ENCODE results near the gene NUF2. TPM values are rescaled to one million over a fixed set of nuclear protein-coding genes. Genes with fewer than 3 reads are reported as not detected.
A peak's percentile ranks its signal among the peaks of the same experiment; 100 is the strongest.
"Not testable (repeated sequence)": the region's sequence is repeated elsewhere in the genome, so short reads cannot be mapped to it uniquely, and the experiment has no call there.

Gene NUF2
- total RNA-seq, 1 experiment from 2014 or later, result 55.3 TPM

- Histone ChIP-seq H3K36me3 (replicated peaks; ENCODE audit: control insufficient read depth, insufficient read depth, low read length) (no peaks in the 10 kb centered on the region), H3K27me3 (ENCODE audit: control insufficient read depth, insufficient read depth, low read length) (no peaks in the 10 kb centered on the region), H3K4me3 (ENCODE audit: insufficient read depth, low read depth, low read length) (no peak overlapping the region)
- no peak for DNase-seq
Observed at GRCh38 chr1:163305441-163305840, 16.3 kb upstream of the NUF2 start.

- Histone ChIP-seq H3K36me3 (replicated peaks; ENCODE audit: control insufficient read depth, insufficient read depth, low read length) (no peaks in the 10 kb centered on the region), H3K27me3 (ENCODE audit: control insufficient read depth, insufficient read depth, low read length) (no peaks in the 10 kb centered on the region), H3K4me3 (ENCODE audit: insufficient read depth, low read depth, low read length) (no peak overlapping the region)
- no peak for DNase-seq
Observed at GRCh38 chr1:163307479-163308171, 14.1 kb upstream of the NUF2 start.

GRCh38 chr1:163308811-163309210 is 12.9 kb upstream of the NUF2 start:
- no peak for DNase-seq
- Histone ChIP-seq H3K4me3 (ENCODE audit: insufficient read depth, low read depth, low read length) (no peak overlapping the region), H3K27me3 (ENCODE audit: control insufficient read depth, insufficient read depth, low read length) (no peaks in the 10 kb centered on the region), H3K36me3 (replicated peaks; ENCODE audit: control insufficient read depth, insufficient read depth, low read length) (no peaks in the 10 kb centered on the region)

GRCh38 chr1:163315773-163316374 is 5.9 kb upstream of the NUF2 start:
- peaks cover 3% of the 10 kb centered on the region for H3K36me3 ChIP-seq (replicated peaks; ENCODE audit: control insufficient read depth, insufficient read depth, low read length)
- DNase-seq, result peak; percentile 13
- H3K27me3 ChIP-seq (ENCODE audit: control insufficient read depth, insufficient read depth, low read length), result no peaks in the 10 kb centered on the region
- H3K4me3 ChIP-seq (ENCODE audit: insufficient read depth, low read depth, low read length), result no peak overlapping the region

GRCh38 chr1:163320891-163321290 is 863 bp upstream of the NUF2 start:
- DNase-seq, result peak; percentile 14
- H3K36me3 ChIP-seq (replicated peaks; ENCODE audit: control insufficient read depth, insufficient read depth, low read length), result peaks cover 3% of the 10 kb centered on the region
- H3K4me3 ChIP-seq (ENCODE audit: insufficient read depth, low read depth, low read length), result peak overlapping the region; percentile 84
- H3K27me3 ChIP-seq (ENCODE audit: control insufficient read depth, insufficient read depth, low read length), result no peaks in the 10 kb centered on the region

GRCh38 chr1:163323339-163323738 is 1.6 kb downstream of the NUF2 start:
- not testable (repeated sequence) for H3K4me3 ChIP-seq (ENCODE audit: insufficient read depth, low read depth, low read length); H3K36me3 ChIP-seq (replicated peaks; ENCODE audit: control insufficient read depth, insufficient read depth, low read length); H3K27me3 ChIP-seq (ENCODE audit: control insufficient read depth, insufficient read depth, low read length); DNase-seq

- H3K4me3 ChIP-seq (ENCODE audit: insufficient read depth, low read depth, low read length), result no peak overlapping the region
- no peak for DNase-seq
- peaks cover 2% of the 10 kb centered on the region for H3K36me3 ChIP-seq (replicated peaks; ENCODE audit: control insufficient read depth, insufficient read depth, low read length)
- no peaks in the 10 kb centered on the region for H3K27me3 ChIP-seq (ENCODE audit: control insufficient read depth, insufficient read depth, low read length)
Observed at GRCh38 chr1:163331116-163331515, 9.4 kb downstream of the NUF2 start.

- Histone ChIP-seq H3K36me3 (replicated peaks; ENCODE audit: control insufficient read depth, insufficient read depth, low read length) (peaks cover 2% of the 10 kb centered on the region), H3K4me3 (ENCODE audit: insufficient read depth, low read depth, low read length) (no peak overlapping the region), H3K27me3 (ENCODE audit: control insufficient read depth, insufficient read depth, low read length) (no peaks in the 10 kb centered on the region)
- no peak for DNase-seq
Observed at GRCh38 chr1:163335216-163335615, 13.5 kb downstream of the NUF2 start.

- DNase-seq, result no peak
- Histone ChIP-seq H3K36me3 (replicated peaks; ENCODE audit: control insufficient read depth, insufficient read depth, low read length) (peaks cover 2% of the 10 kb centered on the region), H3K27me3 (ENCODE audit: control insufficient read depth, insufficient read depth, low read length) (no peaks in the 10 kb centered on the region), H3K4me3 (ENCODE audit: insufficient read depth, low read depth, low read length) (no peak overlapping the region)
Observed at GRCh38 chr1:163337631-163338030, 15.9 kb downstream of the NUF2 start.

GRCh38 chr1:163346326-163346870 is 24.6 kb downstream of the NUF2 start:
- Histone ChIP-seq H3K4me3 (ENCODE audit: insufficient read depth, low read depth, low read length) (no peak overlapping the region), H3K36me3 (replicated peaks; ENCODE audit: control insufficient read depth, insufficient read depth, low read length) (peaks cover 2% of the 10 kb centered on the region; the same call in 1 of the 2 replicates), H3K27me3 (ENCODE audit: control insufficient read depth, insufficient read depth, low read length) (no peaks in the 10 kb centered on the region)
- DNase-seq, result no peak

- Histone ChIP-seq H3K4me3 (ENCODE audit: insufficient read depth, low read depth, low read length) (no peak overlapping the region), H3K27me3 (ENCODE audit: control insufficient read depth, insufficient read depth, low read length) (no peaks in the 10 kb centered on the region), H3K36me3 (replicated peaks; ENCODE audit: control insufficient read depth, insufficient read depth, low read length) (peaks cover 2% of the 10 kb centered on the region; the same call in 1 of the 2 replicates)
- no peak for DNase-seq
Observed at GRCh38 chr1:163347106-163347505, 25.4 kb downstream of the NUF2 start.

GRCh38 chr1:163351912-163352311 is 30.2 kb downstream of the NUF2 start:
- Histone ChIP-seq H3K36me3 (replicated peaks; ENCODE audit: control insufficient read depth, insufficient read depth, low read length) (no peaks in the 10 kb centered on the region; the same call in none of the 2 replicates), H3K27me3 (ENCODE audit: control insufficient read depth, insufficient read depth, low read length) (no peaks in the 10 kb centered on the region), H3K4me3 (ENCODE audit: insufficient read depth, low read depth, low read length) (no peak overlapping the region)
- no peak for DNase-seq

- no peaks in the 10 kb centered on the region for H3K27me3 ChIP-seq (ENCODE audit: control insufficient read depth, insufficient read depth, low read length)
- H3K36me3 ChIP-seq (replicated peaks; ENCODE audit: control insufficient read depth, insufficient read depth, low read length), result no peaks in the 10 kb centered on the region; the same call in none of the 2 replicates
- H3K4me3 ChIP-seq (ENCODE audit: insufficient read depth, low read depth, low read length), result no peak overlapping the region
- DNase-seq, result no peak
Observed at GRCh38 chr1:163357378-163357777, 35.6 kb downstream of the NUF2 start.

- not testable (repeated sequence) for DNase-seq; H3K36me3 ChIP-seq (replicated peaks; ENCODE audit: control insufficient read depth, insufficient read depth, low read length); H3K4me3 ChIP-seq (ENCODE audit: insufficient read depth, low read depth, low read length); H3K27me3 ChIP-seq (ENCODE audit: control insufficient read depth, insufficient read depth, low read length)
Observed at GRCh38 chr1:163358172-163358571, 36.4 kb downstream of the NUF2 start.

Data from H7 (cell line).